ENCODE measurements around the gene GDPD4.

DNA sequence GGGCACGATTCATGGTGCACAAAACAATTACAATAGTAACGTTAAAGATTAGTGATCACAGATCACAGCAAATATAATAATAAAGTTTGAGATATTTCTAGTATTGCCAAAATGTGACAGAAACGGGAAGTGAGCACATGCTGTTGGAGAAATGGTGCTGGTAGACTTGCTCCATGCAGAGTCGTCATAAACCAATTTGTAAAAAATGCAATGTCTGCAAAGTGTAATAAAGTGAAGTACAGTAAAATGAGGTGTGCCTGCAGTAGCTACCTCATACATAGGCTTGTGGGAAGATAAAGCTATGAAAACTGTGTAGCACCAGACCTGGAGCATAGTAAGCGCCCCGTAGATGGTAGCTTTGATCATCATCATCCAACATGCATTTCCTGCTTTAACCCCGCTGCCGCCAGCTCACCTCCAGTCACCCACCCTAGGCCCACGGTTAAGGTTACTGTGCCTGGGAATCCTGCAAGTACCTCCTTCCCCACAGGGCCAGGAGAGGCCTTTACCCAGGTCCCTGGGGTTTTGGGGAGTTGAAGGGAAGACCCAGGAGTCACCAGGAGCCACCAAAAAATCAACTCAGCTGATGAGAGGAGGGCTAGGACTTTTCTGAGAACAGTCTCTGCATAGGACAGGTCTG, 114.3 kb downstream of the GDPD4 start:
- TF ChIP-seq POLR2A (IDR thresholded peaks at IDR 0.05; ENCODE audit: low read depth) (no peak), EP300 (IDR thresholded peaks at IDR 0.05) (no peak), POLR2AphosphoS5 (IDR thresholded peaks at IDR 0.05) (no peak)
- TF ChIP-seq, protein P1, sequence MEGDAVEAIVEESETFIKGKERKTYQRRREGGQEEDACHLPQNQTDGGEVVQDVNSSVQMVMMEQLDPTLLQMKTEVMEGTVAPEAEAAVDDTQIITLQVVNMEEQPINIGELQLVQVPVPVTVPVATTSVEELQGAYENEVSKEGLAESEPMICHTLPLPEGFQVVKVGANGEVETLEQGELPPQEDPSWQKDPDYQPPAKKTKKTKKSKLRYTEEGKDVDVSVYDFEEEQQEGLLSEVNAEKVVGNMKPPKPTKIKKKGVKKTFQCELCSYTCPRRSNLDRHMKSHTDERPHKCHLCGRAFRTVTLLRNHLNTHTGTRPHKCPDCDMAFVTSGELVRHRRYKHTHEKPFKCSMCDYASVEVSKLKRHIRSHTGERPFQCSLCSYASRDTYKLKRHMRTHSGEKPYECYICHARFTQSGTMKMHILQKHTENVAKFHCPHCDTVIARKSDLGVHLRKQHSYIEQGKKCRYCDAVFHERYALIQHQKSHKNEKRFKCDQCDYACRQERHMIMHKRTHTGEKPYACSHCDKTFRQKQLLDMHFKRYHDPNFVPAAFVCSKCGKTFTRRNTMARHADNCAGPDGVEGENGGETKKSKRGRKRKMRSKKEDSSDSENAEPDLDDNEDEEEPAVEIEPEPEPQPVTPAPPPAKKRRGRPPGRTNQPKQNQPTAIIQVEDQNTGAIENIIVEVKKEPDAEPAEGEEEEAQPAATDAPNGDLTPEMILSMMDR (IDR thresholded peaks at IDR 0.05), result no peak

All from esophagus muscularis mucosa (tissue), 4 donors.